NCI-H146 (cell line): ENCODE results near the gene RGMA.

Source experiments
- DNase-seq: peaks from one replicate; lab custom pipeline; 2025; lab: John Stamatoyannopoulos, UW

RGMA gene

DNA sequence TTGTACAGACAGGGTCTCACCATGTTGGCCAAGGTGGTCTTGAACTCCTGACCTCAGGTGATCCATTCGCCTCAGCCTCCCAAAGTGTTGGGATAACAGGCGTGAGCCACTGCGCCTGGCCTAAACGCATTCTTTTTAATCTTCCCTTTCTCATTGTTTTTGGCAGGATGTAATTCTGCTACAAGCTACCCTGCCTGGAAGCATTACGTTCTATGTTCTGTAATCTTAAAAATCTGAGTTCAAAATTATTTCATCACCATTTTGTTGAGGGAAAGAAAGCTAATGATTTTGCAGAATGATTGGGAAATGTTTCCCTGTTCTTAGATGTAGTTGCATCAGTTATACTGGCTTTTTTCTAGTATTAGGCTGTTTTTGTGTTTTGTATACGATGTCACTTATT lies 71.5 kb downstream of the RGMA start:
- no peak for DNase-seq

- no peak for DNase-seq
These were observed 76.2 kb downstream of the RGMA start for GRCh38 chr15:93012786-93013185.

- DNase-seq, result no peak
These were observed 81.0 kb downstream of the RGMA start for GRCh38 chr15:93007994-93008393.

DNA sequence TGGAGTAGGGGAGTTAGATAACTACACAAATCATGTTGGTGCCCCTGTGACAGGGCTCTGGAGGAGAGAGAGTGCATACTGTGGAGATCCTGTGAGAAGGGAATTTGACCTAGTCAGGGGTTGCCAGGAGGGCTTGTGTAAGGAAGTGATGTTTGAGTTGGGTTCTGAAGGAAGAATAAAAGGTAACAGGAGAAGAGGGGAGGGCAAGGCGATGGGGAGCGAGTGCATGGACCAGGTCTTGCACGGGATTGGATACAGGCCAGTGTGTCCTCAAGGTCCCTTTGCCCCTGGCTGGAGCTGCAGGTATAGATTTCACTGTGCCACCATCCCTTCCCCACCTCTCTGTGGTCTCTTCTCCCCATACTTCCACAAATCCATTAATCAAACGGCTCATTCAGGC lies 83.9 kb downstream of the RGMA start:
- no peak for DNase-seq

DNA sequence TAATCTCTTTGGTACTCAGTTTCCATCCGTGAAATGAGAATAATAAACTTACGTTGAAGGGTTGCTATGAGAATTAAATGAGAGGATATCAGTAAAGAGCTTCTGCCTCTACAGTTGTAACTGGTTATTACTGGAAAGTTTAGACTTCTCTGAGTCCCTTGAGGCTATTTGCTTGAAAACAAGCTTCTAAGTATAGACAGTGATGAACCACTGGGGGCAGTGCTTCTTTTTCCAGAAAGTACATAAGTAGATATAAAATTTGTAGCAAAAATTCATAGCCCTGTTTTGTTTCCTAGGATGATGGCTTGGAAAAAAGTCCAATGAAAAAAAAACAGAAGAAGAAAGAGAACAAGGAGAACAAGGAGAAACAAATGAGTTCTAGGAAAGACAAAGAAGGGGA lies 87.1 kb downstream of the RGMA start:
- no peak for DNase-seq

GRCh38 chr15:93001156-93001555 lies 87.9 kb downstream of the RGMA start:
- no peak for DNase-seq

GRCh38 chr15:92997821-92998220 lies 91.2 kb downstream of the RGMA start:
- DNase-seq, result no peak

DNA sequence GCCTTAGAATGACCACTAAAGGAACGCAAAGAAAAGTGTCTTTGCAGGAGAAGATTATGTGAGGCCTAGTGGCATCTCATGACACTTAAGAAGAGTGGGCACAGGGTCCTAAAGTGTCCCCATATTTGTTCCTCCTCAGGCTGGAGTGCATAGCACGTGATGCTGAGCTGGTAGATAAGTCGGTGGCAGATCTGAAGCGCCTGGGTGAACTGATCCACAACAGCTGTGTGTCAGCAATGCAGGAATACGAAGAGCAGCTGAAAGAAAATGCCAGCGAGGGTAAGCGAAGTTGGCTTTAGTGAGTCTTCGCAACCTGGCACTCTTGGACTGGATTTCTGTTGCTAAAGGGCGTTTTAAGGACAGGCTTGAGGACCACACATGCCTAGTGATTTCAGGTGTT lies 96.3 kb downstream of the RGMA start:
- no peak for DNase-seq

- DNase-seq, result no peak
These were observed 99.0 kb downstream of the RGMA start for GRCh38 chr15:92990031-92990430.

- DNase-seq, result no peak
These were observed 99.5 kb downstream of the RGMA start for GRCh38 chr15:92989470-92989869.
